WERI-Rb-1 (cell line): Measurements from ENCODE around the gene CREBL2.
"Not testable (repeated sequence)": the region's sequence is repeated elsewhere in the genome, so short reads cannot be mapped to it uniquely, and the experiment has no call there.

Source experiments
- DNase-seq: peaks from one replicate; pipeline ENCODE4 v3.0.0-alpha.2; 2020
- H3K27ac ChIP-seq: fragments of 250-450 bp; sonication (Bioruptor Pico); 2 replicates; pipeline ENCODE4 v1.5.1; 2020; ENCODE audit warnings: mild to moderate bottlenecking, moderate library complexity
- H3K27me3 ChIP-seq: fragments of 250-450 bp; sonication (Bioruptor Pico); 2 replicates; pipeline ENCODE4 v1.5.1; 2021; ENCODE audit warnings: mild to moderate bottlenecking, low read depth, moderate library complexity; ENCODE audit not compliant: insufficient read depth, severe bottlenecking
- H3K36me3 ChIP-seq: fragments of 250-450 bp; sonication (Bioruptor Pico); 2 replicates; pipeline ENCODE4 v1.5.1; 2020; ENCODE audit warnings: mild to moderate bottlenecking, moderate library complexity
- H3K4me3 ChIP-seq: 2 replicates; pipeline ENCODE4 v1.5.1; 2011; ENCODE audit warnings: low read depth, mild to moderate bottlenecking, control low read depth, low read length
- H3K9me3 ChIP-seq: fragments of 250-450 bp; sonication (Bioruptor Pico); 2 replicates; pipeline ENCODE4 v1.5.1; 2021; ENCODE audit warnings: mild to moderate bottlenecking, moderate library complexity; ENCODE audit not compliant: severe bottlenecking
- CTCF ChIP-seq: IDR thresholded peaks from 2 replicates; pipeline ENCODE4 v1.5.1; 2011; ENCODE audit warnings: low read depth, mild to moderate bottlenecking, control low read depth, inconsistent platforms, low read length

The CREBL2 gene

GRCh38 chr12:12648284-12648683 lies 36.6 kb downstream of the CREBL2 start:
- Histone ChIP-seq H3K27ac (no peak overlapping the region), H3K4me3 (no peak overlapping the region), H3K27me3 (no peaks in the 10 kb centered on the region), H3K36me3 (no peaks in the 10 kb centered on the region; the same call in 1 of the 2 replicates), H3K9me3 (peaks cover 13% of the 10 kb centered on the region)
- TF ChIP-seq CTCF: no peak
- DNase-seq: no peak

GRCh38 chr12:12648951-12649650 lies 37.4 kb downstream of the CREBL2 start:
- Histone ChIP-seq H3K9me3 (peaks cover 13% of the 10 kb centered on the region), H3K27ac (no peak overlapping the region), H3K4me3 (no peak overlapping the region), H3K36me3 (no peaks in the 10 kb centered on the region), H3K27me3 (no peaks in the 10 kb centered on the region)
- no peak for DNase-seq
- TF ChIP-seq CTCF: no peak

- H3K4me3 ChIP-seq: no peak overlapping the region
- H3K9me3 ChIP-seq: peaks cover 13% of the 10 kb centered on the region
- no peaks in the 10 kb centered on the region for H3K27me3 ChIP-seq
- no peak overlapping the region for H3K27ac ChIP-seq
- H3K36me3 ChIP-seq: no peaks in the 10 kb centered on the region
- TF ChIP-seq CTCF: no peak
- DNase-seq: no peak
Observed at GRCh38 chr12:12651752-12652151, 40.1 kb downstream of the CREBL2 start.

GRCh38 chr12:12652704-12653103 lies 41.0 kb downstream of the CREBL2 start:
- not testable (repeated sequence) for H3K27me3 ChIP-seq, H3K4me3 ChIP-seq, H3K27ac ChIP-seq, H3K36me3 ChIP-seq, DNase-seq
- H3K9me3 ChIP-seq: peaks cover 13% of the 10 kb centered on the region

- H3K27me3 ChIP-seq: no peaks in the 10 kb centered on the region
- peaks cover 3% of the 10 kb centered on the region for H3K9me3 ChIP-seq
- TF ChIP-seq CTCF: no peak
- no peak for DNase-seq
- no peaks in the 10 kb centered on the region for H3K36me3 ChIP-seq
- H3K27ac ChIP-seq: no peak overlapping the region
- H3K4me3 ChIP-seq: no peak overlapping the region
Observed at GRCh38 chr12:12653922-12654321, 42.2 kb downstream of the CREBL2 start.

- DNase-seq: no peak
- Histone ChIP-seq H3K36me3 (no peaks in the 10 kb centered on the region), H3K27ac (no peak overlapping the region), H3K9me3 (no peaks in the 10 kb centered on the region), H3K27me3 (no peaks in the 10 kb centered on the region), H3K4me3 (no peak overlapping the region)
- no peak for TF ChIP-seq CTCF
Observed at GRCh38 chr12:12654691-12655460, 43.2 kb downstream of the CREBL2 start.
